H1 (cell line): ENCODE data around the gene SLC2A11. TPM values are rescaled to one million over a fixed set of nuclear protein-coding genes. Genes with fewer than 3 reads are reported as not detected.

Experiments
- HDAC6 ChIP-seq: IDR thresholded peaks from one replicate; pipeline ENCODE4 v1.7.1; 2012; ENCODE audit warnings: low read depth, mild to moderate bottlenecking, inconsistent platforms, low read length, moderate library complexity
- RAD21 ChIP-seq, 2 experiments: IDR thresholded peaks in 1 of 2; conservative IDR thresholded peaks in 1 of 2; 2 replicates each; pipeline ENCODE4 v1.6.1; 2011; ENCODE audit warnings: low read depth in 2 of 2, low read length in 2 of 2, improper control_type of control experiment in 1 of 2, inconsistent platforms in 1 of 2, mild to moderate bottlenecking in 1 of 2, moderate library complexity in 1 of 2
- polyA plus RNA-seq, 7 experiments: library from polyadenylated mRNA; depleted of rRNA in 3 of 7; stranded (reverse) in 5 of 7; unstranded in 2 of 7; fragments of >200 nt in 5 of 7; fragments of 200-250 nt in 2 of 7; gene quantifications; 1 replicate in 5 of 7; 2 replicates in 1 of 7; 4 replicates in 1 of 7; pipeline versions ENCODE4 v1.2.1 to v1.2.3, GENCODE V29; 2011 to 2013; ENCODE audit warnings: missing spikeins in 2 of 7, mixed read lengths in 2 of 7
- total RNA-seq: library from RNA; stranded (reverse); fragmentation: NEBNext Ultra II Directional; extraction: Animal tissue kit (Norgen Biotek cat#: 25700); gene quantifications from 2 replicates; pipeline ENCODE4 v1.2.1, GENCODE V29; 2021
- TF ChIP-seq, protein P1 (sequence below), 3 experiments: IDR thresholded peaks; 1 replicate in 2 of 3; 2 replicates in 1 of 3; pipeline versions ENCODE4 v1.5.1 to v1.6.1; 2011; ENCODE audit warnings: low read length in 3 of 3, mild to moderate bottlenecking in 3 of 3, inconsistent platforms in 2 of 3, low read depth in 1 of 3, moderate library complexity in 1 of 3; ENCODE audit not compliant: insufficient read depth in 1 of 3; ENCODE audit errors: control extremely low read depth in 1 of 3

SLC2A11 gene
- total and polyA plus RNA-seq, 2 of the 8 experiments (the other 6 are each of a cell fraction or from before 2014, with no cell fraction given): 10.7 to 12.5 TPM

DNA sequence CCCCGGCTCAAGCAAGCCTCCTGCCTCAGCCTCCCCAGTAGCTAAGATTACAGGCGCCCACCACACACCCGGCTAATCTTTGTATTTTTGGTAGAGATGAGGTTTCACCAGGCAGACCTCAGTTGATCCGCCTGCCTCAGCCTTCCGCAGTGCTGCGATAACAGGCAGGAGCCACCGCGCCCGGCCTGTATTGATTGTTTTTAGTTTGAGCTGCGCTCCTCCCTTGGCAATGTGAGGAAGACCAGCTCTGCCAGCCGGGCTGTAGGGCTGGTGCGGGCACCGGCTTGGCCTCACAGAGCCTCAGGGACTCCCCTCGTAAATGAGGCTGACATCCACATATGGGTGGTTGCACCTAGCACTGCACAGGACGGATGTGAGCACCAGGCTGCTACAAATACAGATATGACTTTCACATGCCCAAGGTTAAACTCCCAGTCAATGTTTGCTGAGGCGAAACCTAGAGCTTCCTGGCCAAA lies 7.5 kb upstream of the SLC2A11 start (continued):
- TF ChIP-seq, protein P1, sequence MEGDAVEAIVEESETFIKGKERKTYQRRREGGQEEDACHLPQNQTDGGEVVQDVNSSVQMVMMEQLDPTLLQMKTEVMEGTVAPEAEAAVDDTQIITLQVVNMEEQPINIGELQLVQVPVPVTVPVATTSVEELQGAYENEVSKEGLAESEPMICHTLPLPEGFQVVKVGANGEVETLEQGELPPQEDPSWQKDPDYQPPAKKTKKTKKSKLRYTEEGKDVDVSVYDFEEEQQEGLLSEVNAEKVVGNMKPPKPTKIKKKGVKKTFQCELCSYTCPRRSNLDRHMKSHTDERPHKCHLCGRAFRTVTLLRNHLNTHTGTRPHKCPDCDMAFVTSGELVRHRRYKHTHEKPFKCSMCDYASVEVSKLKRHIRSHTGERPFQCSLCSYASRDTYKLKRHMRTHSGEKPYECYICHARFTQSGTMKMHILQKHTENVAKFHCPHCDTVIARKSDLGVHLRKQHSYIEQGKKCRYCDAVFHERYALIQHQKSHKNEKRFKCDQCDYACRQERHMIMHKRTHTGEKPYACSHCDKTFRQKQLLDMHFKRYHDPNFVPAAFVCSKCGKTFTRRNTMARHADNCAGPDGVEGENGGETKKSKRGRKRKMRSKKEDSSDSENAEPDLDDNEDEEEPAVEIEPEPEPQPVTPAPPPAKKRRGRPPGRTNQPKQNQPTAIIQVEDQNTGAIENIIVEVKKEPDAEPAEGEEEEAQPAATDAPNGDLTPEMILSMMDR (IDR thresholded peaks at IDR 0.05; ENCODE audit: control extremely low read depth in 1 of 3, insufficient read depth in 1 of 3, low read depth in 1 of 3, low read length in 3 of 3): no peak
- TF ChIP-seq HDAC6 (no peak), RAD21 (IDR thresholded peaks at IDR 0.05 in 1 of 2, conservative IDR thresholded peaks at IDR 0.05 in 1 of 2; ENCODE audit: low read depth in 2 of 2, low read length in 2 of 2) (no peak)
- TF ChIP-seq, all 59 proteins: peak for 0
